Activated T-helper 1 cell treated with anti-CD3 and anti-CD28 coated beads, Interleukin-2, amount 50 U/mL, for 16 hours (primary cell): ENCODE results near the gene SCIMP.
"Not testable (repeated sequence)": the region's sequence is repeated elsewhere in the genome, so short reads cannot be mapped to it uniquely, and the experiment has no call there.

ENCODE experiments used
- DNase-seq, 2 donors: peaks; one replicate each; pipeline ENCODE4 v3.0.0-alpha.2; 2020; ENCODE audit warnings: low read depth in 1 of 2, low spot score in 1 of 2

Gene SCIMP

DNA sequence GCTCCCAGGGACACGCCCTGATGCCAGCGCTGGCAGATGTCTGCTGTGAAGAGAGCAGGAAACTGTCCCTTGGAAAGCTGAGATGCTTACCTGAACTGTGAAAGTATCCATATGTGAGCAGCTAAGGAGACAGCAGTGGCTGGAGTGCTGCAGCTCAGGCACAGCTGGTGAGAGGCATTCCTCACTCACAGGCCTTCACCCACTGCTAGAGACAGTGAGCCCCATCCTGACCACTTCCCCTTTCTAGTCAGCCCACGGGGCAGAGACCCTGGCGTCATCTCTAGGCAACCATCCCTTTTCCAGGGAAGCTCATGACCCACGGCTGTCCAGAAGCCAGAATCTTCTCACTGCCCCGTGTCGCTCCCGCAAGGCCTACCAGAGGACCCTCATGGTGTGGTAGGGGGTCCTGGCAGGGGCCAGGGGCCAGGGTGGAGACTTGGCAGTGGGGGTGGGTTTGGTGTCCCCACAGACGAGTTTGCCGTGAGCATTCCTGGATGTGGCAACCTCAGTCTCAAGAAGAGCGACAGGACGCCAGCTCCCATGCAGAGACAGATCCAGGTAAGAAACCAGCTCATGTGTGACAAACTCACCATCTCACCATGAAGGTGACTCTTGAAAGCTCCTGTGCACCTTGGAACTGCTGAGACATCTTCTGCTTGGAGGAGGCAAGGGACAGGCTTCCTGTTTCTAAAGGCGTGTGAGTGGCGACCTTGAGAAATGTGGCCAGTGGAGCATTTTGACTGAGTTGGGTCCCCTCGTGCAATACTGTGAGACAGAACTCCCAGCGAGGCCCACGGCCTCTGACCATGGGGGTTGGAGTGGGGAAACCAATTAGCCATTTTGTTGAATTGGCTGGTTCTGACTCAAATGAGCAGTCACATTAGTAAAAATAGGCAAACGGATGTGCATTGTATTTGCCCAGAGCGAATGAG is at the start of gene SCIMP:
Gene SCIMP (minus strand): TSS at position 216 of the 932 bp plus-strand sequence. CDS start 105 bp downstream, at position 111.
- DNase-seq = no peak

DNA sequence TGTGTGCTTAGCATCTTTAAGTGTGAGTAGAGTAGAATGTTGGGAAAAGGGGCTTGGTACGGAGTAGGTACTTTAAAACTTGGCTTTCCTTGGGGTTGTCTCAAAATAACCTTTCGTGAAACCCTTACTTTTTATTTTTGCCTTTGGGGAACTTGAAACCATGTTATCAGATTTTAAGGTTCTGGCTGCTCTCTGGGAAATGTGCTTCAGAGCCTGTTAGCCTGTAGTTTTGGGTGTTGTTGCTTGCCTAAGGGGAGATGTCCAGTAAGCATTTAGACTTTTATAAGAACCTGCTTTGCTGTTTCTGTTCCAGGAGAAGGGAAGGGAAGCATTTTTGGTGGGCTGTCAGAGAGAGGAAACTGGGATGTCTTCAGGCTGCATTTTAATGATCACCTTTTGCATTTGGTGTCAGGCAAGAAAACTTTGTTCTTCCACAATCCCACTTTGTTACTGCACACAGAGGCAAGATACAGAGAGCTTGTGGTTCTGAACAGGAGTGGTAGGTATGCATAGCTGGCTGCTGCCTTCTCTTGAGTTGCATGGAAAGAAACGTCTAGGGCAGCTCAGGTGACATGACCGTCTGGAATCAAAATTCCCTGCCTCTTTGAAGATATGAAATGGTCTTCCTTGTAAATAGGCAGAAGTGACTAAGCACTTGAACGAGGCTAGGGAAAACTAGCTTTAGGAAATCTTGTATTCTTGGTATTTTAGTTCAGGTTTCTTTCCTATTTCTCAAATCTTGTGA is 49.1 kb upstream of the SCIMP start:
- no peak for DNase-seq

DNA sequence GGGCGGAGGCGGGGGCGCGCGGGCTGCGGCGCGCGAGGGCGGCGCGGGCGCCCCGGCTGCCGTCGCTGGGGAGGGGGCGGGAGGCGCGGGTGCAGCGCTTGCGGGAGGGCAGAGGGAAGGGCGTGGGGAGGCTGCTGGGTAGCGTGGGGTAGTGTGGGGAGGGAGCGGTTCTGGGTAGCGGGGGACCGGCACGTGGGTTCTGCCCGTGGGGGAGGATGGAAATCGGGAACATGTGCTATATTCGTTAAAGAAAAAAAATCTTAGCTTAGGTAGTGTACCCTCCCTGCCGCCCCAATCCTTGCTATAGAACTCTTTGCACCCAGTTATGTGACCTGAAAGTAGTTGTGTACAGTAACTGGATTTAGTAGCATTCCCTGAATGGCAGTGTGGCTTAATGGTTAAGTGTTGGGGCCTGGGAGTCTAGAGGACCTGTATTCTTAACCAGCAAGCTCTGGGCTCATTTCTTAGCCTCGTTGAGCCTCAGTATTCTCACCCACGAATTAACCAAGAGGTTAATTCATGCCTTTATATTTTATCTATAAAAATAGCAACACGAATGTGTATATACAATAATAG is 48.1 kb upstream of the SCIMP start:
- peak in 1 of 2 donors; percentile 25 for DNase-seq

DNA sequence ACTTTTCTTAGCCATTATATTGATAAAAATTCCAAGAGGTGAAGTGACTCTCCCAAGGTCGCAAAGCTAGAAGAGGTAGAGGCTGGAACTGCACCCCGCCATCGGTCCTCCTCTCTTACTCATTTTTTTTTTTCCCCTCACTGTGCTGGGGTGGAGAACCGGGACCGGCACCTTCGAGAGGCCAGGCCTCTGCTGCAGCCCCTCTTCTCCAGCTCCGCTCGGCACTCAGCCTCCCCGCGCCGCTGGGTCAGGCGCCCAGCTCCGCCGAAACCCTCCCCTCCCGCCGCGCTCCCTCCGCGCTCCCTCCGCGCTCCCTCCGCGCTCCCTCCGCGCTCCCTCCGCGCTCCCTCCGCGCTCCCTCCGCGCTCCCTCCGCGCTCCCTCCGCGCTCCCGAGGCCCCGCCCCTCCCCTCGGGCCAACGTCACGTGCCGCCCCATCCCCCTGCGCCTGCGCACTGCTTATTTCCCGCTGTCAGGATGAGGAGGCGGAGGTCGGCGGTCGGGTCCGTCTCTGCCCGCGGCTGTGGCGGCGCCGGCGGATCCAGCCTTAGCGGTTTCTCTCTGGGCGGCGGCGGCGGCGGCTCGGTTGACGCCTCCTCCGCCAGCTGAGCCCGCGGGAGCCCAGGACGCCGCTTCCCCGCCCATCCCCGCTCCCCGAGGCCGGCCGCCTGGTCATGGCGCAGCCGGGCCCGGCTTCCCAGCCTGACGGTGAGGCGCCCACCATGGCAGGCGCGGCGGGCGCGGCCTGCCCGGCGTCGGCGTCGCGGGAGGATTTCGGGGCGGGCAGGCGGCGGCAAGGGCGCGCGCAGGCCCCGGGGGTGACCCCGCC is 47.4 kb upstream of the SCIMP start, which contains the start of gene RABEP1:
Gene RABEP1 (plus strand): TSS at position 471 of the 828 bp plus-strand sequence. CDS start 203 bp downstream, at position 674.
- peak; percentile 91 to 93 for DNase-seq

DNA sequence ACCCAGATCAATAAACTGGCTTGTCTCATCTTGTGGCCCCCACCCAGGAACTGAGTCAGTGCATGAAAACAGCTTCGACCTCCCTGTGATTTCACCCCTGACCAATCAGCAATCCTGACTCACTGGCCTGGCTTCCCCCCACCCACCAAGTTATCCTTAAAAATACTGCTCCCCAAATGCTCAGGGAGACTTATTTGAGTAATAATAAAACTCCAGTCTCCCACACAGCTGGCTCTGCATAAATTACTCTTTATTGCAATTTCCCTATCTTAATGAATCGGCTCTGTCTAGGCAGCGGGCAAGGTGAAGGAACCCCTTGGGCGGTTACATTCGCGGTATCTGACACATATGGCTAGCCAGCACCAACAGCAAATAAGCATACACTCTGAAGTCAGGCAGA is 37.7 kb upstream of the SCIMP start:
- DNase-seq = no peak

DNA sequence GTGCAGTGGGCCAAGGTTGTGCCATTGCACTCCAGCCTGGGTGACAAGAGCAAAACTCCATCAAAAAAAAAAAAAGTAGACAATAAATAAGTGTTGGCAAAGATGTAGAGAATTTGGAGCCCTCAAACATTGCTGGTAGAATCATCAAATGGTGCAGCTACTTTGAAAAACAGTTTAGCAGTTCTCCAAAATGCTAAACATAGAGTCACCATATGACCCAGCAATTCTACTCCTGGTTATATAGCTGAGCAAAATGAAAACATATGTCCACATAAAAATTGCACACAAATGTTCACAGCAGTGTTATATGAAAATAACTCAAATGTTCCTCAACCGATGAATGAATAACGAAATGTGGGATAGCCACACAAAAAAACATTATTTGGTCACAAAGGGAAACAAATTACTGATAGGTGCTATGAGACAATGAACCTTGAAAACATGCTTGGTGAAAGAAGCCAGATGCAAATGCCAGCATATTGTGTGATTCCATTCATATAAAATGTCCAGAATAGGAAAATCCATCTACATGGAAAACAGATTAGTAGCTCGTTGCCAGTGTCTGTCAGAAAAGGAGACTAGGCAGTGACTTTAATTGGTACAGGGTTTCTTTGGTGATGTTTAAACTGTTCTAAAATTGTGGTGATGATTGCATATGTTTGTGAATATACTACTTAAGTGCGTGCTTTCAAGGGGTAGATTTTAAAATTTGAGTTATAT is 34.7 kb upstream of the SCIMP start:
- DNase-seq = no peak

DNA sequence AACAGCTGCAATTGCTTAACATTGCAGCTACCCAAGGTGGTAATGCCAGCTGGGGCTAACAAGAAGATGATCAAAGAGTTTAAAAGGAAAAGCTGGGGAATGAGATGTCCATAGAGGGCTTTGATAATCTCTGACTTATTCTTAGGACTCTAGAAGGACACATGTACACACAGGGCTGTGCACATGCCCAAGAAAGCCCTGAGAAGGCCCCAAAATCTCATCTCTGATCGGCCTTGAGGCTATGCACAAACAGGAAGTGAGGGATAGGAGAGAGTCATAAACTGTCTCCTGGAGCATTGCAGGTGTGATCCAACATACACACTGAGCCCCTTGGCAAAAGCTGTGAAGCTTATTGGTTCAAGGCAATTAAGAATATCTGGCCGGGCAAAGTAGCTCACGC is 30.2 kb upstream of the SCIMP start:
- DNase-seq = no peak

DNA sequence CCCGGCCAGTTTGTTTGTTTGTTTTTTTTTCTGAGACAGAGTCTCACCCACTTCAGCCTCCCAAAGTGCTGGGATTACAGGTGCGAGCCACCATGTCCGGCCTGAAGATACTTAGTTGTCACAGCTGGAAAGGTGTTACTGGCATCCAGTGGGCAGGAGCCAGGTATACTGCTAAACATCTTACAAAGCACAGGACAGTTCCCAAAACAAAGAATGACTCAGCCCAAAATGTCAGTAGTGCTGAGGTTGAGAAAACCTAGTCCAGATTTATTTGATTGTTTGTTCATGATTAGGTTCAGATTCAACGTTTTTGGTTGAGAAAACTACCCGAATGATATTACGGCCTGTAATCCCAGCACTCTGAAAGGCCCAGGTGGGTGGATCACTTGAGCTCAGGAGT is 28.8 kb upstream of the SCIMP start:
- no peak for DNase-seq

DNA sequence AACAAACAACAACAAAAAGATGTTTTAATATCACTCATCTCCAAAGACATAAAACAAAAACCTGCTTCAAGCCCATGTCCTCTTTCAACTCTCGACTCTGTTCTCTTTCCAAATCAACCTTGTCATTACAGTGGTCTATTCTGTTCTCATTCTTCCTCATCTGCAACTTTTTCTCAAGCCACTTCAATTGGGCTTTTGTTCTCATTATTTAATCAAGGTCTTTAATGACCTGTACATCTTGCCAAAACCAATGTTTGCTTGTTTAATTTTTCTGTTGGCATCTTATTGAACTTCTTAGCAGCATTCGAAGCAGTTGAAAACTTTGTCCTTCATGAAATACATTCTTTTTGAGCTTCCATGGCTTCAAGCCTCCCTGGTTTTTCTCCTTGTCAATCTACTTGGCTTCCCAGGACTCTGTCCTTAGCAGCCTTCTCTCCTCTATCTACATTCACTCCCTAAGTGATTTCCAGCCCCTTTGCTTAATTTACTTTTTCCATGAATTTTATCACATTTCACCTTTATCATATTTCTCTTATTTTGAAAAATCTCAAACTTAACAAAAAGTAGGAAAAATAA is 27.8 kb upstream of the SCIMP start:
- no peak for DNase-seq

DNA sequence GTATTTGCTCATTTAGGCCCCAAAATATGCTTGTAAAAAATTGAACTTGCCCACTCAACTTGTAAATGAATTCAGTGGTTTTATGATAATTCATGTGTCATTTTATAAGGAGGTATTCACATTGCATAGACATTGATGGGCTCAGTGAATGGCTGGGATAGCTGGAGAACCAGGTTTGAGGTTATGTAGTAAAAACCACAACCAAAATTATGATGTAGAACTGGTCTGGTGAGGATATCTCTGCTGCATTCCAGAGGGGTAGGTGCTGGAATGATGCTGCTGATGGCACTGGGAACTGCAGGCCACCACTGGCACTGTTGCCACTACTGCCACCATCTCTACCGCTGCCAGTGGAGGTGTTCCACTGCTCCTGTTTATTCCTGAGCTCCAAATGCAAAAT is 25.9 kb upstream of the SCIMP start:
- no peak for DNase-seq

DNA sequence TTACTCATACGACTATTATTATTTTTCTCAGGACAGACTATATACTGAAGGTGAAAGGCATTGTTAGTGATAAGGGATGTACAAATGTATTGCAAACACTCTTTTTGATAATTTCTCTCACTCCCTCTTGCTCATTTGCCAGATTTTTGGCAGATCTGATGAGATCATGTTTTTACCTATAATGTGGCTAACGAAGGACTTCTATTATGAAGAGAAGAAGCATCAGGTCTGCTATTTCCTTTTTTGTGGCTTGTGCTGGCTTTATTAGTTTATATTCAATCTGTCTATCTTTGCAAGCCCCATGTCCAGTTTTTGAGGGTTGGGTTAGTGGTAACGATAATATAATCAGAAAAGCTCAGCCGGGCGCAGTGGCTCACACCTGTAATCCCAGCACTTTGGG is 22.5 kb upstream of the SCIMP start:
- no peak for DNase-seq

DNA sequence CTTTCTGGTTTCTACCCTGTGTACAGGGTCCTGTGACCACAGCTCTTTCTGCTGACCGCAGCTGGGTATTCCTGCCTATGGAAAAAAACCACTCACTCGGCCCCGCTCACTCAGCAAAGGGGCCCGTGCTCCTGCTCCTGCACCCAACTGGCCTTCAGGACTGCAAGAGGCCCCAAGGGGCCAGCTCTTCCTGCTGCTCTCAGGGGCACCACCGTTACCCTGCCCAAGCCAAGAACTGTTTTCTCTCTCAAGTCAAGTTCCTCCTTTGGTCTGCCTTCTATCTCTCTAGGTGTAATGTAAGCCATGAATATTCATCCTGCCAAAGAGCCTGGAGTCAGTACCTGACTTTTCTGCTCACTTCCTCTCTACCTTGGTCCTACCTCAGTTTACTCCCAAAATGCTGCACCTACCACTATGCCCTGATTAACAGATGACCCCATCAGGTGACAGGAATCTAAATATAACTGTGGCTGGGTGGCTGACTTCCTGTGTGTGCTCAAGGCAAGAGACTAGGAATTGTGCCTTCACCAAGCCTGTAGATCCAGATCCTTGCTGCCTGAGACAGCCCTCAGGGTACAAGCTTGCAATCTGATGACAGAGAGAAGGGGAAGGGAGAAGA is 20.4 kb upstream of the SCIMP start:
- no peak for DNase-seq

DNA sequence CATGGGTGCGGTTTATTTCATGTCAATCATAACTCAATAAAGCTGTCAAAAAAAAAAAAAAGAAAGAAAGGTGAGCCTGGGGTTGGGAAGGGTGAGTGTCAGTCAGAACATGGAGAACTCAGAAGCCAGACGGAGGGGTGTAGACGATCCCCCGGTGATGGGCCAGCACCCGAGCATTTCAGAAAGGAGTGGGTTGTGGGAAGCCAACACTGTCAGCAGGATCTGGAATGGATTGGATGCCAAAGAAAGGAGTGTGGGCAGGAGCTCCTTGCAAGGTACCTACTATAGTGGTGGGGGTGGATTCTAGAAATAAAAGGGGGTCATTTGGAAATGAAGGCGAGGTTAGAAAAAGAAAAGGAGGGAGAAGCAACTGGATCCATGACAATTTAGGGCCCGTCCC is 19.8 kb upstream of the SCIMP start:
- no peak for DNase-seq

DNA sequence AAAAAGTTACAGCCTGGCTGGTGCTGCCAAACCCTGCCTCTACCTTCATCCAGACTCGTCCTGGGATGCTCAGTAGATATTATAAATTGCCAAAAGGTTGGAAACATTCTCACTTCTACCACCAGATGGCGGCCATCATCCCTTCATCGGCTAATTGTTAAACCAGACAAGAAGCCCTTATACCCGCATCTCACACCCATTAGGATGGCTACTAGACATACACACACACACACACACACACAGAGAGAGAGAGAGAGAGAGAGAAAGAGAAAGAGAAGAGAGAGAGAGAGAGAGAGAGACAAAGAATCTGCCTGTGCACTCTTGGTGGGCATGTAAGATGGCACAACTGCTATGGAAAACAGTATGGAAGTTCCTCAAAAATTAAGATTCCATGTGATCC is 15.0 kb upstream of the SCIMP start:
- peak in 1 of 2 donors; percentile 32 for DNase-seq

DNA sequence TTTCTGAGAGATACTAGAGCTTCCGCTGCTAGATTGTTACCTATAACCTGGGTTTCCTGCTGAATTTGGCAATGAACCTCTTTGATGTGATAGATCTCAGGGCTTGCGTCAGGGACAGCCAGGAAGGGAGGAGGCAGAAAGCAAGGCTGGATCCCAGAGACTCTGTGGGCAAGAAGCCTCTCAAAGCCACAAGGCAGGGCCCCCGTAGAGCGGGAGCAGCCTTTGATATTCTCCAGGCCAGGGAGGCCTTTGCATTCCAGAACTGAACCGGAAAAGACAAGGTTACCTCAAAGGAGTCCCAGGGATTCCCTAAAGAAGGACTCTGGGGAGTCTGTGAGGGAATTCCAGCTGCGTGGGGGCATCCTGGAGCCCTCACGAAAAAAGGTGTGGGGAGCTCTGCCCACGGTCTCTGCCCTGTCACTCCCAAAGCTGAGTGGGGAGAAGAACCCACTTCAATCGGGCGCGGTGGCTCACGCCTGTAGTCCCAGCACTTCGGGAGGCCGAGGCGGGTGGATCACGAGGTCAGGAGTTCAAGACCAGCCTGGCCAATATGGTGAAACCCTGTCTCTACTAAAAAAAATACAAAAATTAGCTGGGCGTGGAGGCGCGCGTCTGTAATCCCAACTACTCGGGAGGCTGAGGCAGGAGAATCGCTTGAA is 14.3 kb upstream of the SCIMP start:
- no peak for DNase-seq

DNA sequence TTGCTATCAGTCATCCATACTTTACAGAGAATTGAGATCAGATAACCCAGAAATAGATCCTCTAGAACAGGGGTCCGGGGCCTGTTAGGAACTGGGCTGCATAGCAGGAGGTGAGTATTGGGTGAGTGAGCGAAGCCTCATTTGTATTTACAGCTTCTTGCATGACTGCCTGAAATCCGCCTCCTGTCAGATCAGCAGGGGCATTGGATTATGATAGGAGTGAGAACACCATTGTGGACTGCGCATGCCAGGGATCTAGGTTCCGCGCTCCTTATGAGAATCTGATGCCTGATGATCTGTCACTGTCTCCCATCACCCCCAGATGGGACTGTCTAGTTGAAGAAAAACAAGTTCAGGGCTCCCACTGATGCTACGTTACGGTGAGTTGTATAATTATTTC is 13.0 kb upstream of the SCIMP start:
- no peak for DNase-seq

DNA sequence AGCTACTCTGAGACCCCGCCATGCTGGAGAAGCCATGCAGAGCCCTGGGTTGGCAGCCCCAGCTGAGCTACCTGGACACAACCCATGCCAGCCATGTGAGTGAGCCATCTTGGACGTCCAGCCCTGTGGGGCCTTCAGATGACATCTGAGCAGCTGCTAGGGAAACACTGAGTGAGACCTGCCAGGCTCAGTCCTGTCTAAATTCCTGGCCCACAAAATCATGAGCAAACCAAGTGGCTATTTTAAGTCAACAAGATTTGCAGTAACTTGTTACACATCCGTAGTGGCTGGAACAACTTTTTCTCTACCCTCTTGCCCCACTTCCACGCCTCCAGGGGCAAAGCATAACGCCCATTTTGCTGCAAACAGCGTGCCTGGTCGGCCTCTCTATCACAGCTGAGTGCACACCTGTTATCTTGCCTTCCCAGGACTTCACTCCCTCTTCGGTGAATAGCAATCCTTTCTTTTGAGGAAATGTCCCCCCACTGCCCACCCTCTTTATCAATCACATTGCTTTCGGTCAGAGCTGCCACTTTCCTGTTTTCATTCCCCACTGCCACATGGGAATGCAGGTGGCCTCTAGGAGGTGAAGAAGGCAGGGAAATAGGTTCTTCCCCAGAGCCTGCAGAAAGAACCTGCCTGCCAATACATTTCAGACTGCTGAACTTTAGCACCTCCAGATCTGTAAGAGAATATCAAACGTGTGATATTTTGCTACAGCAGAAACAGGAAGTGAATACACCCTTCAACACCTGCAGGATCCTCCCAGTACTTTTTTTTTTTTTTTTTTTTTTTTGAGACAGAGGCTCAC is 7.4 kb upstream of the SCIMP start:
- peak in 1 of 2 donors; percentile 2 for DNase-seq

DNA sequence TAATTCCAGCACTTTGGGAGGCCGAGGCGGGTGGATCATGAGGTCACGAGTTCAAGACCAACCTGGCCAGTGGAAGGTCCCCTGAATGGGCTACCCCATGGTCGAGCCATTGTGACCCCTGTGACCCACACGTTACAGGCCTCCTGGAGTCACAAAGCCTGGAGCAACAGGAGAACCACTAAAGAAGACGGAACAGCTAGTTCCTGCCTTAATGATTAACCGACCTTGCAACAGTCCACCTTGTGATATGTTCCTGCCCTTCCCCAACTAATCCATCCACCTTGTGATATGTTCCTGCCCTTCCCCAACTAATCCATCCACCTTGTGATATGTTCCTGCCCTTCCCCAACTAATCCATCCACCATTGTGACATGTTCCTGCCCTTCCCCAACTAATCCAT is 5.1 kb upstream of the SCIMP start:
- DNase-seq = not testable (repeated sequence)
